ENCODE data around the gene SRMS. TPM values are rescaled to one million over a fixed set of nuclear protein-coding genes. Genes with fewer than 3 reads are reported as not detected.

The SRMS gene
- total RNA-seq, 4 donors from 2014 or later: not detected

DNA sequence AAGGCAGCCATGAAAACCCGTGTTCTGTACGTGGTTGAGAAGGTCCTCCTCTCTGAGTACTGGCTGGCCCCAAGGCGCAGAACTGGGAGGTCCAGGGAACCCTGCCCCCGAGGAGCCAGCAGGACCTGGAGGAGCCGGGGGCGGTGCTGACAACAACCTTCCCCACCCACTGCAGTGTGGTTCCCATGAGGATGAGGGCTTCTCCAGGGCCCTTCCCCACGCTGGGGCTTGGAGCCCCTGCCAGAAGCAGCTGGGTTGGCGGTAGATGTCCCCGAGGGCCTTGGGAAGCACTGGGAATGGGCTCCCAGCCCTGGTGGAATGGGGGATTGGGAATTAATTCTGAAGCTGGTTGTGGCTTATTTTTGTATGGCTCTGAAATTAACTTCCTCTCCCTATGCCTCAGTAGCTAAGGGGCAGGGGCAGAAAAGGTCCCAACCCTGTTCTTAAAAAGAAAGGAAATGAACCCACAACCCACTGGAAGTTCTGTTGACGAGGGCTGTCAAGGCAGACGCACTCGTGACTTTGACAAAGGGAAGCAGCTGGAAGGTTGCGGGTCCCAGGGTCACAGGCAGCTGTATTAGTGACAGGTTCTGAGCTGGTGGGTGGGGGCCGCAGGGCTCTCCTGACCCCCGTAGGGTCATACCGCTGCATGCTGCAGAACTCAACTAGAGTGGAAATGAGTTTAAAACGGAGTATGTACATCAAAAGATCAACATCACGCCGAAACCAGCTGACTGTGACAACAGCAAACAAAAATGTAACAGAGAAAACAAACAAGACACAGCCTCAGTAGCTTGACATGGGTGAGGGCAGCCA, 40.4 kb upstream of the SRMS start:
- Histone ChIP-seq H3K36me3 (peaks cover 0 to 40% (median 0%) of the 10 kb centered on the region in 3 donors), H3K4me3 (no peak overlapping the region), H3K27ac (no peak overlapping the region), H3K4me1 (no peaks in the 10 kb centered on the region), H3K9me3 (no peaks in the 10 kb centered on the region), H3K27me3 (no peaks in the 10 kb centered on the region)
- TF ChIP-seq POLR2A (IDR thresholded peaks at IDR 0.05): no peak
- TF ChIP-seq, protein P1, sequence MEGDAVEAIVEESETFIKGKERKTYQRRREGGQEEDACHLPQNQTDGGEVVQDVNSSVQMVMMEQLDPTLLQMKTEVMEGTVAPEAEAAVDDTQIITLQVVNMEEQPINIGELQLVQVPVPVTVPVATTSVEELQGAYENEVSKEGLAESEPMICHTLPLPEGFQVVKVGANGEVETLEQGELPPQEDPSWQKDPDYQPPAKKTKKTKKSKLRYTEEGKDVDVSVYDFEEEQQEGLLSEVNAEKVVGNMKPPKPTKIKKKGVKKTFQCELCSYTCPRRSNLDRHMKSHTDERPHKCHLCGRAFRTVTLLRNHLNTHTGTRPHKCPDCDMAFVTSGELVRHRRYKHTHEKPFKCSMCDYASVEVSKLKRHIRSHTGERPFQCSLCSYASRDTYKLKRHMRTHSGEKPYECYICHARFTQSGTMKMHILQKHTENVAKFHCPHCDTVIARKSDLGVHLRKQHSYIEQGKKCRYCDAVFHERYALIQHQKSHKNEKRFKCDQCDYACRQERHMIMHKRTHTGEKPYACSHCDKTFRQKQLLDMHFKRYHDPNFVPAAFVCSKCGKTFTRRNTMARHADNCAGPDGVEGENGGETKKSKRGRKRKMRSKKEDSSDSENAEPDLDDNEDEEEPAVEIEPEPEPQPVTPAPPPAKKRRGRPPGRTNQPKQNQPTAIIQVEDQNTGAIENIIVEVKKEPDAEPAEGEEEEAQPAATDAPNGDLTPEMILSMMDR (IDR thresholded peaks at IDR 0.05): no peak
- no peak for DNase-seq

DNA sequence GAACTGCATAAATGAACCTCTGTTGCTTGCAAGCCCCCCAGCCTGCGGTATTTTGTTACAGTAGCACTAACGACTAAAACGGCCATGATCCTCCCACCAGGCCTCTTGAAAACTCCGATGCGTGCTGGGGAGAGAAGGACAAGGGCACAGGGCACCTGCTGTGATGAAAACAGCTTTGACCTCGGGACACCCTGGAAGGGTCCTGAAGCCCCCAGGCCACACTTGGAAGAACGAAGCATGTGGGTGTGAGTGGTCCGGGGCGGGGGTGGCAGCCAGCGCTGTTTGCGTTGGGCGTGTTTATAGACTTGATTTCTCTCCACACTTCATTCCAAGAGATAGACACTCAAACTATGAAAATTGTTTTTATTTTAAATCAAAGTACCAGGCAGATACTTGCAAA, 39.7 kb upstream of the SRMS start:
- Histone ChIP-seq H3K9me3 (no peaks in the 10 kb centered on the region), H3K4me1 (no peaks in the 10 kb centered on the region), H3K27me3 (no peaks in the 10 kb centered on the region), H3K36me3 (peaks cover 0 to 33% (median 0%) of the 10 kb centered on the region in 3 donors), H3K27ac (no peak overlapping the region), H3K4me3 (no peak overlapping the region)
- DNase-seq: no peak
- TF ChIP-seq POLR2A (IDR thresholded peaks at IDR 0.05): no peak
- TF ChIP-seq, protein P1 (IDR thresholded peaks at IDR 0.05): no peak

GRCh38 chr20:63586797-63587196, 39.2 kb upstream of the SRMS start:
- TF ChIP-seq, protein P1 (IDR thresholded peaks at IDR 0.05): no peak
- no peak for TF ChIP-seq POLR2A (IDR thresholded peaks at IDR 0.05)
- H3K4me1 ChIP-seq: no peaks in the 10 kb centered on the region
- H3K9me3 ChIP-seq: no peaks in the 10 kb centered on the region
- H3K36me3 ChIP-seq: peaks cover 0 to 29% (median 0%) of the 10 kb centered on the region in 3 donors
- H3K27ac ChIP-seq: no peak overlapping the region
- H3K27me3 ChIP-seq: no peaks in the 10 kb centered on the region
- DNase-seq: no peak
- no peak overlapping the region for H3K4me3 ChIP-seq

GRCh38 chr20:63585616-63586565, 38.3 kb upstream of the SRMS start:
- Histone ChIP-seq H3K27ac (no peak overlapping the region), H3K4me1 (no peaks in the 10 kb centered on the region), H3K9me3 (no peaks in the 10 kb centered on the region), H3K4me3 (no peak overlapping the region), H3K36me3 (peaks cover 0 to 22% (median 0%) of the 10 kb centered on the region in 3 donors), H3K27me3 (no peaks in the 10 kb centered on the region)
- no peak for DNase-seq
- TF ChIP-seq, protein P1 (IDR thresholded peaks at IDR 0.05): no peak
- no peak for TF ChIP-seq POLR2A (IDR thresholded peaks at IDR 0.05)

GRCh38 chr20:63582382-63583063, 35.0 kb upstream of the SRMS start:
- H3K27me3 ChIP-seq: no peaks in the 10 kb centered on the region
- no peak overlapping the region for H3K27ac ChIP-seq
- TF ChIP-seq POLR2A (IDR thresholded peaks at IDR 0.05): no peak
- TF ChIP-seq, protein P1 (IDR thresholded peaks at IDR 0.05): no peak
- H3K9me3 ChIP-seq: no peaks in the 10 kb centered on the region
- no peaks in the 10 kb centered on the region for H3K4me1 ChIP-seq
- no peak overlapping the region for H3K4me3 ChIP-seq
- no peaks in the 10 kb centered on the region for H3K36me3 ChIP-seq
- no peak for DNase-seq
